Small intestine (tissue), 7 donors: ENCODE results near the gene TBC1D24. TPM values are rescaled to one million over a fixed set of nuclear protein-coding genes. Genes with fewer than 3 reads are reported as not detected.
A peak's percentile ranks its signal among the peaks of the same experiment; 100 is the strongest.

Experiments used
- DNase-seq, 2 donors: peaks; one replicate each; pipeline versions ENCODE4 v3.0.0 to v3.0.0-alpha.2; 2013
- FAIRE-seq: peaks from 2 replicates; lab custom pipeline; 2012; peaks lifted over from hg19 to GRCh38; lab: Jason Lieb, UNC
- H3K27ac ChIP-seq, 3 donors: one replicate each; pipeline ENCODE4 v1.5.1; 2013; ENCODE audit warnings: low read length in 2 of 3, mild to moderate bottlenecking in 2 of 3, control low read depth in 1 of 3, inconsistent platforms in 1 of 3, low read depth in 1 of 3, moderate library complexity in 1 of 3
- H3K27me3 ChIP-seq, 3 donors: one replicate each; pipeline ENCODE4 v1.6.1; 2013; ENCODE audit warnings: low read length in 3 of 3, inconsistent platforms in 1 of 3; ENCODE audit not compliant: control insufficient read depth in 3 of 3, insufficient read depth in 3 of 3
- H3K36me3 ChIP-seq, 3 donors: one replicate each; pipeline ENCODE4 v1.6.1; 2013; ENCODE audit warnings: low read length in 3 of 3, inconsistent platforms in 1 of 3, low read depth in 1 of 3, mild to moderate bottlenecking in 1 of 3, moderate library complexity in 1 of 3; ENCODE audit not compliant: control insufficient read depth in 3 of 3, insufficient read depth in 2 of 3
- H3K4me1 ChIP-seq, 3 donors: one replicate each; pipeline ENCODE4 v1.6.1; 2013; ENCODE audit warnings: low read length in 2 of 3, inconsistent platforms in 1 of 3, low read depth in 1 of 3, mild to moderate bottlenecking in 1 of 3, moderate library complexity in 1 of 3; ENCODE audit not compliant: control insufficient read depth in 3 of 3, insufficient read depth in 2 of 3
- H3K4me3 ChIP-seq, 3 donors: one replicate each; pipeline ENCODE4 v1.5.1; 2013; ENCODE audit warnings: low read length in 3 of 3, control low read depth in 1 of 3, inconsistent platforms in 1 of 3, low read depth in 1 of 3, mild to moderate bottlenecking in 1 of 3, moderate library complexity in 1 of 3
- H3K9me3 ChIP-seq, 2 donors: one replicate each; pipeline ENCODE4 v1.6.1; 2013; ENCODE audit warnings: low read depth in 1 of 2, low read length in 1 of 2; ENCODE audit not compliant: control insufficient read depth in 2 of 2, insufficient read depth in 1 of 2
- whole genome bisulfite sequencing, 3 donors: extraction: QIAGEN DNeasy Blood & Tissue Kit; methylation state at CpG; one replicate each; pipeline ENCODE4 v1.1.7; 2013; 5-methylcytosine and 5-hydroxymethylcytosine counted together
- polyA plus RNA-seq, 4 donors: library from polyadenylated mRNA; stranded (reverse) in 3 of 4; unstranded in 1 of 4; fragments of 200-250 nt in 3 of 4; fragments of 120-200 nt in 1 of 4; gene quantifications; one replicate each; pipeline versions ENCODE4 v1.2.1 to v1.2.3, GENCODE V29; 2013
- donor health status: healthy with polysubstance abuse.
- donor health status: control.
- donor health status: control.
- donor health status: Bipolar disorder and iron deficiency.
- donor health status: healthy.

Gene TBC1D24
- polyA plus RNA-seq, 4 donors = 0.81 to 12.6 (median 3.2) TPM

DNA sequence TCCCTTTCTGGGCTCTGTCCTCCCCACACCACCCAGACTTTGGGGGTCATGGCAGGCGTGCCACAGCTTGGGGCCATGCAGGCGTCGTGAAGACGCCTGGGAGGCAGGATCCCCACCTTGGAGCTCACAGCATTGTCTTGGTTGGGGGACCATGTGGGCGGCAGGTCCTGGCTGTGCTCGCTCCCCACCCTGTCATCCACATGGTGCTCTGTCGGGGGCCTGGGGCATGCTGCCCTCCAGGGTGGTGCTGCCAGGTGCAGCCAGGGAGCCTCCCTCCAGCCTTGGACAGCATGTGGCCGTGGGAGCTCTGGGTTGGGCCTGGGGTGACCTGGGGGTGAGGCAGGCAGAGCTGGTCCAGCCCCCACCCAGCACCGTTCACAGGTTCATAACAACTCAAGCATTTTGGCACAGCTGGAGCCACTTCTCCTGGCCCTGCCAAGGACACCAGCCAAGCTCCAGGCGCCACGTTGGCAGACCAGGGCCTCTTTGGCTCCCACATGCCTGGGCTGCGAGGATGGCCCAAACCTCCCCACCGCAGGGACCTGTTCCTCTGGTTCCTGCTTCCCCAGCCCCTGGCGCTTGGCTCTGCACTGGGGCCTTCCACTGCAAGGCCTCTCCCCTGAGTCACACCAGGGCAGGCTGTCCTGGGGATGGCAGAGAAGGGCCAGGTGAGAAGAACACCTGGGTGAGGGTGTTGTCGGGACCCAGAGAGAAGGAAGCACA is 23.8 kb downstream of the TBC1D24 start:
- no peak overlapping the region for H3K4me3 ChIP-seq
- WGBS, 3 donors = 88 to 92% (median 90%) methylated on average over 13 to 15 of the region's 15 CpGs
- no peak overlapping the region for H3K27ac ChIP-seq
- no peak for DNase-seq
- no peaks in the 10 kb centered on the region for H3K27me3 ChIP-seq
- H3K9me3 ChIP-seq = no peaks in the 10 kb centered on the region
- peaks cover 0 to 66% (median 3%) of the 10 kb centered on the region in 3 donors for H3K36me3 ChIP-seq
- no peak for FAIRE-seq
- H3K4me1 ChIP-seq = peaks cover 0 to 21% (median 0%) of the 10 kb centered on the region in 3 donors

DNA sequence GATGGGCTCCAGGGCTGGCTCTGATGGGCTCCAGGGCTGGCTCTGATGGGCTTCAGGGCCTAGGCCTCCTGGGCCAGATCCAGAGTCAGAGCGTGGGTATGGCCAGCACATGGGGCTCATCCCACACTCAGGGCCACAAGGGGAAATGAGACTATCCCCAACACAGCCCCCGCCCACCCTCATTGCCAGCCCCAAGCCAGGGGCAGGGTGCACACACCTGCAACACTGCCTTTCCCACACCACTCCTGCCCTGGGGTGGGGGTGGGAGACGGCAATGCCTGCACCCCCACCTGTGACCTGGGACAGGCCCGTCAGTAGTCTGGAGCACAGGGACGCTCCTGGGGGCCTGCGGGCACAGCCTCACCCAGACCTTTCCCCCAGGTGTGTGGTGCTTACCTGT is 24.5 kb downstream of the TBC1D24 start:
- no peak for FAIRE-seq
- 86 to 98% (median 91%) methylated on average over 6 of the region's 6 CpGs for WGBS, 3 donors
- Histone ChIP-seq H3K4me1 (peaks cover 0 to 21% (median 0%) of the 10 kb centered on the region in 3 donors), H3K36me3 (peaks cover 0 to 65% (median 3%) of the 10 kb centered on the region in 3 donors), H3K4me3 (no peak overlapping the region), H3K27me3 (no peaks in the 10 kb centered on the region), H3K9me3 (no peaks in the 10 kb centered on the region), H3K27ac (no peak overlapping the region)
- DNase-seq = no peak

DNA sequence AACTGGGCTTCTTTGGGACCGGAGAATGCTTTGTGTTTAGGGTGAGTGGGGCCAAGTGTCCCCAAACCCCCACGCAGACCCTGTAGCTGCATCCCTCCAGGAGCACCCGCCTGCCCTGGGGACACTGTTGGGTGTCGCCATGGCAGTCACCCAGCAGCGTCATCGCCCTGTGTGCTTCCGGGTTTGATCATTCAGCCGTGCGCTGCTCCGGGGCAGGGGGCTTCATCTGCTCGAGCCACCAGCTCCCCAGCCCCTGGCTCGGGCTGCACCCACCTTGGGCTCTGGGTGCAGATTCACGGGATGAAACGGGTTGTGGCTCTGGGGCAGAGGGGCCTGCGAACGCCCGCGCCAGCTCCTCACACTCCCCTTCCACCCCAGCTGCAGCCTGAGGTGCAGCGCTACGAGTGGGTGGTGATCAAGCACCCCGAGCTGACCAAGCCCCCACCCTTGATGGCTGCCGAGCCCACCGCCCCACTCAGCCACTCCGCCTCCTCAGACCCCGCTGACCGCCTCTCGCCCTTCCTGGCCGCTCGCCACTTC is 25.0 kb downstream of the TBC1D24 start:
- Histone ChIP-seq H3K4me1 (peaks cover 0 to 21% (median 0%) of the 10 kb centered on the region in 3 donors), H3K27ac (no peak overlapping the region), H3K27me3 (no peaks in the 10 kb centered on the region), H3K36me3 (peaks cover 0 to 65% (median 3%) of the 10 kb centered on the region in 3 donors), H3K4me3 (no peak overlapping the region), H3K9me3 (no peaks in the 10 kb centered on the region)
- WGBS, 3 donors = 93 to 96% (median 94%) methylated on average over 28 to 29 of the region's 29 CpGs
- DNase-seq = no peak
- FAIRE-seq = no peak

DNA sequence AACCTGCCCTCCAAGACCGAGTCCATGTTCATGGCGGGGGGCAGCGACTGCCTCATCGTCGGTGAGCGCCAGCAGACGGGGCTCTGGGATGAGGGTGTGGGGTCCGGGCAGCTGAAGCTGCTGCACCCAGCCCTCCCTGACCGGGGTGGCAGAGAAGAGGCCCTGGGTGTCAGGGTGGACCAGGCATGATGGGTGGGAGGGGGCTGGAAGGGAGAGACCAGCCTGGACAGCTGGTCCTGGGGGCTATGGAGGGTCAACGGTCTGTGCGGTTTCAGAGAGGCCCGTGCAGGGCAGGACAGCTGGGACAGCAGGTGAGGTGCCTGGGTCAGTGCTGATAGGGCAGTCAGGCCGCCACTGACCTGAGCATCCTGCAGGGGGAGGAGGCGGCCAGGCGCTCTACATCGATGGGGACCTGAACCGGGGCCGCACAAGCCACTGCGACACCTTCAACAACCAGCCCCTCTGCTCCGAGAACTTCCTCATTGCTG is 25.5 kb downstream of the TBC1D24 start:
- DNase-seq (no peak), FAIRE-seq (no peak)
- peaks cover 0 to 21% (median 0%) of the 10 kb centered on the region in 3 donors for H3K4me1 ChIP-seq

DNA sequence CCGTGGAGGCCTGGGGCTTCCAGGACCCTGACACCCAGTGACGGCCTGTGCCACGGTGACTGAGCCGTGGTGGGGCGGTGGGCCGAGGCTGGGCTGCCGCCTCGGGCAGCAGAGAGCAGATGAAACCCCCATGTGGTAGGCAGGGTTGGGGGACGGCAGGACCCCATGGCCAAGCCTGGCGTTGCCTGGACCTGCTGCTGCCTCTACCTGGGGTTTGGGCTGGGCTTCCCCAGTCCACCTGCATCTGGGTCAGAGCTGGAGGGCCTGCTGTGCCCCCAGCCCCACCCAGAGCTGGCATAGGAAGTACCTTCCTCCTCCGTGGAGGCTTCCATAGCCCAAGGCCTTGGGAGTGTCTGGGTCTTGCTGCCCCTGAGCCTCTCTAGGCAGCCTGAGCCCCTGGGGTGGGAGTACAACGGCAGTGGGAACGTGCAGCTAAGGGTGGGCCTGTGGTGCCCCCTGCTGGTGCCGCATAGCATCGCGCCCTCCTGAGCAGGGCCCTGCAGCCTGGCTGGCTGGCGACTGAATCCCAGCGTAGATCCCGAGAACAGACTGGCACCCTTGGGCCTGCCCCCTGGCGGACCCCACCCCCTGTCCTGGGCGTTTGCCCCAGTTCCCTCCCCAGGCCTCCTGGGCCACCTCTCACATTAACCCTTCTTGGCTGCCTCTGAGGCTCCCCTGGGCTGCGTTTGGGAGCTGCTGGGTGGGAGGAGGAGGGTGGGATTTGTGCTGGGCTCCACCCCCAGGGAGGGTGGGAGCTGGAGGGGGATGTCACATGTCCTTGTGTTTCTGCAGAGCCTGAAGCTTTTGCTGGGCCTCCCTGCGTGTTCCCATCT is 26.2 kb downstream of the TBC1D24 start:
- peak overlapping the region in 1 of 3 donors; percentile 20 for H3K4me3 ChIP-seq
- no peak overlapping the region for H3K27ac ChIP-seq
- H3K27me3 ChIP-seq = no peaks in the 10 kb centered on the region
- H3K4me1 ChIP-seq = peaks cover 0 to 21% (median 0%) of the 10 kb centered on the region in 3 donors
- WGBS, 3 donors = 38 to 42% (median 40%) methylated on average over 21 to 23 of the region's 23 CpGs
- FAIRE-seq (no peak), DNase-seq (peak; percentile 64 to 92)
- no peaks in the 10 kb centered on the region for H3K9me3 ChIP-seq
- peaks cover 0 to 61% (median 3%) of the 10 kb centered on the region in 3 donors for H3K36me3 ChIP-seq

More for the DNA sequence above, 25.5 kb downstream of the TBC1D24 start:
- Histone ChIP-seq H3K4me3 (no peak overlapping the region), H3K9me3 (no peaks in the 10 kb centered on the region), H3K36me3 (peaks cover 0 to 65% (median 3%) of the 10 kb centered on the region in 3 donors), H3K27ac (no peak overlapping the region), H3K27me3 (no peaks in the 10 kb centered on the region)
- WGBS, 3 donors = 86 to 93% (median 90%) methylated on average over 19 to 20 of the region's 20 CpGs

DNA sequence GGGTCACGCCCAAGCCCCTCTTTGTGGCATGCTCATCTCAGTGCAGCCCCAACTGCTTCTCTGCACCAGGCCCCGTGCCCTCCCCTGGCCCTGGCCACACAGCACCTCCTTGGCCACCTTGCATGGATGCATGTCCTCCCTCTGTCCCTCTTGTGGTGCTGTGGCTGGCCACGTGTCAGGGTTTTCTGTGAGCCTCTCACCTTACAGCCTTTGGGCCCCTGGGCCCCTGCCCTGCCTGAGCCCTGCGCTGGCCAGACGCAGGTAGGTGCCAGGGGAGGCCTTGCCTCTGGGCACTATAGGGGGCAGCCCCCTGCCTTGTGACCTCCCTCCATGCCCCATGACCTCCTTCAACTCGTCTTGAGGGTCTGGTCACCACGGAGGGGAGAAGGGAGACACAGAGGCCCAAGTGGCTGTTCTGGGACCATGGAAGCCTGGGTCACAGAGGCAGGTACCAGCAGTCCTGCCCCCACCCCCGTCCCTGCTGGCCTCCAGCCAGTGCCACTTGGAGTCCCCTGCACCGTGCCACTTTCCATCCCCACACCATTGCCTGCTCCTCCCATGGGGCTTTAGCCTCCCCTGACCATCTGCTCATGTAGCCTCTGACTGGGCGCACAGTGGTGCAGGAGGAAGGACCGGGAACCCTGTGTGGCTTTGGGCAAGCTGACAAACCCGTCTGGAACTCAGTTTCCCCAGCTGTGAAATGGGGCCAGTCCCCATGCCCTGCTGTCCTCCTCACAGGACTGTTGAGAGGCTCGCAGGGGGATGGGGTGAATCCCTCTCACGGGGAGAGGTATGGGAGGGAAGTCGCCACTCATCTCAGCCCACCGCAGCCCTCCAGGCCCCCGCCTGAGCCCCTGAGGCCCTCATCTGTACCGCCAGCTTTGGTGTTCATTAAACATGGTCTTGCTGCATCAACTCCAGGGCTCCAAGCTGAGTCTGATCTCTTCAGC is 27.3 kb downstream of the TBC1D24 start:
- Histone ChIP-seq H3K4me1 (peaks cover 0 to 21% (median 0%) of the 10 kb centered on the region in 3 donors), H3K27me3 (no peaks in the 10 kb centered on the region), H3K4me3 (no peak overlapping the region), H3K9me3 (no peaks in the 10 kb centered on the region), H3K36me3 (peaks cover 0 to 55% (median 0%) of the 10 kb centered on the region in 3 donors), H3K27ac (peak overlapping the region in 1 of 3 donors; percentile 24)
- DNase-seq (no peak), FAIRE-seq (no peak)
- WGBS, 3 donors = 84 to 85% (median 84%) methylated on average over 17 to 18 of the region's 18 CpGs

DNA sequence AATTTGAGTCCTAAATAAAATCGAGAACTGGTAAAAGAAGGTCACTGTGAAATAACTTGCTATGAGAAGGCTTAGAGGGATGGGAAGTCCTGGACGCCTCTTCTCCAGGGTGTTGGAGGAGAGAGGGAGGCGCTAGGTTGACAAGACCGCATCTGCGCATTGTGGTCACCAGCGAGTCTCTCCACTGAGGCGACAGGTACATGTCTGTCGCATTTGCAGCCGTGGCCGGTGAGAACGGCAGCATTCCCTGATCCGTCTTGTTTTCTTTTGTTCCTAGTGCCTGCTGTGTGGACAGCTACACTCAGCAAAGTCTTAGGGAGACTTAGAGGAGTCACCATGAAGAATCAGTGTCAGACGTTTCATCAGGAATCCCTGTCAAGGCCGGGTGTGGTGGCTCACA is 30.8 kb downstream of the TBC1D24 start:
- DNase-seq (no peak), FAIRE-seq (no peak)
- Histone ChIP-seq H3K9me3 (no peaks in the 10 kb centered on the region), H3K27ac (no peak overlapping the region), H3K27me3 (no peaks in the 10 kb centered on the region), H3K4me3 (no peak overlapping the region), H3K36me3 (peaks cover 0 to 33% (median 0%) of the 10 kb centered on the region in 3 donors), H3K4me1 (peaks cover 0 to 21% (median 0%) of the 10 kb centered on the region in 3 donors)
- 91 to 92% (median 92%) methylated on average over 14 of the region's 14 CpGs for WGBS, 3 donors
